HCT116 (cell line): ENCODE measurements around the gene HSPA12A. TPM values are rescaled to one million over a fixed set of nuclear protein-coding genes. Genes with fewer than 3 reads are reported as not detected.

Experiments
- ATAC-seq: fragments of 200-7000 bp; cut with Tn5 transposase; 2 replicates; pipeline ENCODE4 v1.9.1; 2020; ENCODE audit warnings: mild to moderate bottlenecking, moderate library complexity
- BruUV-seq: library from RNA; stranded (reverse); fragments of 400-500 nt; replicated peaks from 2 replicates; lab custom pipeline; 2021; lab: Mats Ljungman, UMichigan
- CTCF ChIA-PET: fragments of 300-600 bp; sonication (Branson Sonifier 250); formaldehyde crosslinking; loops from one replicate; lab custom pipeline; 2021; ENCODE audit warnings: antibody characterized with exemption; lab: Charles Lee
- POLR2A ChIA-PET: fragments of 300-600, 350-600 bp; sonication (Branson Sonifier 250); formaldehyde crosslinking; loops from one replicate; lab custom pipeline; 2021; ENCODE audit warnings: antibody characterized with exemption; lab: Charles Lee
- RAD21 ChIA-PET, 2 experiments: fragments of 300-600 bp; sonication (Branson Sonifier 250); formaldehyde crosslinking; loops; one replicate each; lab custom pipeline; 2023; ENCODE audit warnings: low total read pairs in 2 of 2; ENCODE audit not compliant: uncharacterized antibody in 2 of 2, unreplicated experiment in 2 of 2, low non-redundant PET in 1 of 2; lab: Charles Lee
- DNase-seq: peaks from one replicate; pipeline ENCODE4 v3.0.0-alpha.2; 2010; ENCODE audit warnings: low read depth, low spot score
- H2AFZ ChIP-seq: fragments of 200-600 bp; shearing (Covaris generic), sonication (generic); 2 replicates; pipeline ENCODE4 v1.6.1; 2017; ENCODE audit warnings: low read depth, mixed run types, mixed read lengths, antibody characterized with exemption, low read length; ENCODE audit not compliant: poor library complexity, severe bottlenecking
- H3K27ac ChIP-seq: 2 replicates; pipeline ENCODE4 v1.5.1; 2012; ENCODE audit warnings: low read depth, low read length
- H3K27me3 ChIP-seq: fragments of 200-600 bp; sonication (generic); 2 replicates; pipeline ENCODE4 v1.6.1; 2016; ENCODE audit warnings: mixed run types, low read length, mixed read lengths; ENCODE audit not compliant: insufficient read depth
- H3K36me3 ChIP-seq, 2 experiments: fragments of 200-500 bp in 1 of 2; fragments of 200-600 bp in 1 of 2; sonication (Bioruptor generic) in 1 of 2; sonication (generic) in 1 of 2; 2 replicates each; pipeline versions ENCODE4 v1.5.1 to v1.6.1; 2014 to 2016; ENCODE audit warnings: low read length in 2 of 2, inconsistent platforms in 1 of 2, mixed read lengths in 1 of 2, mixed run types in 1 of 2; ENCODE audit not compliant: insufficient read depth in 2 of 2, control insufficient read depth in 1 of 2
- H3K4me1 ChIP-seq, 2 experiments: fragments of 200-600 bp in 1 of 2; sonication (generic) in 1 of 2; 2 replicates each; pipeline versions ENCODE4 v1.5.1 to v1.6.1; 2012 to 2017; ENCODE audit warnings: low read length in 2 of 2, inconsistent platforms in 1 of 2, mild to moderate bottlenecking in 1 of 2, mixed read lengths in 1 of 2, mixed run types in 1 of 2, moderate library complexity in 1 of 2; ENCODE audit not compliant: insufficient read depth in 2 of 2, control insufficient read depth in 1 of 2
- H3K4me2 ChIP-seq: fragments of 200-600 bp; sonication (generic); 2 replicates; pipeline ENCODE4 v1.6.1; 2017; ENCODE audit warnings: mixed run types, low read length, mixed read lengths
- H3K4me3 ChIP-seq, 2 experiments: fragments of 200-600 bp in 1 of 2; sonication (generic) in 1 of 2; replicated peaks in 1 of 2; 2 replicates each; pipeline ENCODE4 v1.5.1; 2011 to 2016; ENCODE audit warnings: low read length in 2 of 2, control low read depth in 1 of 2, low read depth in 1 of 2, mild to moderate bottlenecking in 1 of 2, mixed read lengths in 1 of 2, mixed run types in 1 of 2
- H3K79me2 ChIP-seq: fragments of 200-600 bp; sonication (generic); 2 replicates; pipeline ENCODE4 v1.6.1; 2017; ENCODE audit warnings: mild to moderate bottlenecking, mixed run types, low read length, moderate library complexity, mixed read lengths; ENCODE audit not compliant: insufficient read depth
- H3K9ac ChIP-seq: fragments of 200-600 bp; sonication (generic); 2 replicates; pipeline ENCODE4 v1.6.1; 2016; ENCODE audit warnings: low read length, mixed read lengths
- H3K9me2 ChIP-seq: fragments of 200-600 bp; sonication (generic), shearing (Covaris generic); 2 replicates; pipeline ENCODE4 v1.6.1; 2017; ENCODE audit warnings: mixed run types, mild to moderate bottlenecking, moderate library complexity; ENCODE audit not compliant: insufficient read depth
- H3K9me3 ChIP-seq, 2 experiments: fragments of 200-500 bp in 1 of 2; fragments of 200-600 bp in 1 of 2; sonication (Bioruptor generic) in 1 of 2; sonication (generic) in 1 of 2; 2 replicates each; pipeline ENCODE4 v1.6.1; 2014 to 2017; ENCODE audit warnings: low read length in 2 of 2, mixed read lengths in 2 of 2, inconsistent platforms in 1 of 2, low read depth in 1 of 2, mild to moderate bottlenecking in 1 of 2, mixed run types in 1 of 2, moderate library complexity in 1 of 2; ENCODE audit not compliant: control insufficient read depth in 1 of 2, insufficient read depth in 1 of 2
- H4K20me1 ChIP-seq: fragments of 200-600 bp; sonication (generic), shearing (Covaris generic); 2 replicates; pipeline ENCODE4 v1.6.1; 2017; ENCODE audit warnings: mixed run types, mild to moderate bottlenecking, moderate library complexity; ENCODE audit not compliant: insufficient read depth
- CBX3 ChIP-seq: IDR thresholded peaks from 2 replicates; pipeline ENCODE4 v1.6.1; 2012; ENCODE audit warnings: low read depth
- ELF1 ChIP-seq: IDR thresholded peaks from 2 replicates; pipeline ENCODE4 v1.6.1; 2012; ENCODE audit warnings: low read depth, borderline replicate concordance
- EZH2 ChIP-seq: fragments of 200-600 bp; sonication (generic); IDR thresholded peaks from 2 replicates; pipeline ENCODE4 v1.6.1; 2017; ENCODE audit warnings: antibody characterized with exemption, mixed run types
- EZH2phosphoT487 ChIP-seq: fragments of 200-600 bp; IDR thresholded peaks from 2 replicates; pipeline ENCODE4 v1.6.1; 2018; ENCODE audit warnings: antibody characterized with exemption, borderline replicate concordance
- FOSL1 ChIP-seq: IDR thresholded peaks from 2 replicates; pipeline ENCODE4 v1.6.1; 2012; ENCODE audit warnings: low read depth
- JUND ChIP-seq: IDR thresholded peaks from 2 replicates; pipeline ENCODE4 v1.6.1; 2012
- MAX ChIP-seq: IDR thresholded peaks from 2 replicates; pipeline ENCODE4 v1.6.1; 2012
- POLR2A ChIP-seq: IDR thresholded peaks from 2 replicates; pipeline ENCODE4 v1.7.0; 2011; ENCODE audit warnings: borderline replicate concordance; ENCODE audit not compliant: insufficient read depth, insufficient read length; ENCODE audit errors: extremely low read depth
- POLR2AphosphoS5 ChIP-seq: IDR thresholded peaks from 2 replicates; pipeline ENCODE4 v1.6.1; 2011; ENCODE audit warnings: mild to moderate bottlenecking, low read depth, low read length, moderate library complexity
- RAD21 ChIP-seq: IDR thresholded peaks from 2 replicates; pipeline ENCODE4 v1.6.1; 2012; ENCODE audit warnings: low read depth, mild to moderate bottlenecking
- SIN3A ChIP-seq: IDR thresholded peaks from 2 replicates; pipeline ENCODE4 v1.6.1; 2012; ENCODE audit warnings: low read depth
- SP1 ChIP-seq: IDR thresholded peaks from 2 replicates; pipeline ENCODE4 v1.6.1; 2012; ENCODE audit warnings: low read depth
- SRF ChIP-seq: IDR thresholded peaks from 2 replicates; pipeline ENCODE4 v1.6.1; 2012; ENCODE audit warnings: low read depth
- YY1 ChIP-seq: IDR thresholded peaks from 2 replicates; pipeline ENCODE4 v1.6.1; 2011; ENCODE audit warnings: low read length, low read depth, moderate library complexity, mild to moderate bottlenecking; ENCODE audit not compliant: insufficient replicate concordance; ENCODE audit errors: extremely low read depth
- ZFX ChIP-seq: fragments of 450-650 bp; IDR thresholded peaks from 2 replicates; pipeline ENCODE4 v1.6.1; 2017
- ZNF274 ChIP-seq: fragments of 200-500 bp; sonication (Bioruptor generic); IDR thresholded peaks from 2 replicates; pipeline ENCODE4 v1.6.1; 2014; ENCODE audit warnings: mild to moderate bottlenecking, low read depth, low read length, inconsistent platforms
- intact Hi-C: fragments of 100-400 bp; cut with micrococcal nuclease; formaldehyde crosslinking; loops from 2 replicates; pipeline ENCODE4 v1.10.0; 2022
- total RNA-seq: library from RNA; stranded (reverse); gene quantifications from one replicate; pipeline ENCODE4 v1.2.1, GENCODE V29; 2021; ENCODE audit not compliant: unreplicated experiment
- TF ChIP-seq, protein P1 (sequence below): IDR thresholded peaks from 2 replicates; pipeline ENCODE4 v1.6.1; 2012
- TF ChIP-seq, protein P2 (sequence below): IDR thresholded peaks from 2 replicates; pipeline ENCODE4 v1.6.1; 2012; ENCODE audit warnings: low read depth

Gene HSPA12A
- total RNA-seq, 1 experiment from 2014 or later = 19.8 TPM

DNA sequence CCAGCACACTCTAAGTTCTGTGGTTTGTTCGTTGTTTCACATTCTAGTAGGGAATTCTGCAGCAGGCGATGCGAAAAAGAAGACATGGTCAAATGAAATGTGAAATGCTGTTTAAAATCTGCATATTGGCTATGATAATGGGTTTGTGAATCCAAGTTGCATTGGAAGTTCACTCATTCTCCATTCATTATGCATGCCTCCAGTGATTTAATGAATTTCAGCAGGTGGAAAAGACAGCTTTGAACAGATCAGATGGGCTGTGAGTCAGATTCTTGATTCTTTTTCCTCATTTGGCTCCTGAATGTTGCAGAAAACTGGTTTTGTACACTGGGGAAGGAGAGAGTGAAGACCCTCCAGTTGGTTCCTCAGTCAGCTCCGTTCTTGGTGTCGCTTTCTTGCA is 69.5 kb downstream of the HSPA12A start:
- TF ChIP-seq EZH2 = no peak
- TF ChIP-seq FOSL1 = no peak
- no peak for TF ChIP-seq MAX
- TF ChIP-seq POLR2A = no peak
- TF ChIP-seq, protein P1, sequence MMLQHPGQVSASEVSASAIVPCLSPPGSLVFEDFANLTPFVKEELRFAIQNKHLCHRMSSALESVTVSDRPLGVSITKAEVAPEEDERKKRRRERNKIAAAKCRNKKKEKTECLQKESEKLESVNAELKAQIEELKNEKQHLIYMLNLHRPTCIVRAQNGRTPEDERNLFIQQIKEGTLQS = no peak
- no peak for TF ChIP-seq JUND
- no peak for TF ChIP-seq POLR2AphosphoS5
- no peak for TF ChIP-seq SRF
- TF ChIP-seq ELF1 = no peak
- TF ChIP-seq YY1 = no peak
- TF ChIP-seq SP1 = no peak
- TF ChIP-seq, all 23 proteins: peak for 0
- Histone ChIP-seq H3K36me3 (no peaks in the 10 kb centered on the region), H3K27me3 (no peaks in the 10 kb centered on the region), H3K79me2 (no peaks in the 10 kb centered on the region), H3K9me3 (no peaks in the 10 kb centered on the region), H3K4me1 (peaks cover 0 to 12% of the 10 kb centered on the region in 2 experiments; a peak in 1 of 4 replicates), H4K20me1 (no peaks in the 10 kb centered on the region), H3K9me2 (no peaks in the 10 kb centered on the region), H2AFZ (no peak overlapping the region), H3K4me2 (no peak overlapping the region), H3K4me3 (no peak overlapping the region), H3K9ac (no peak overlapping the region), H3K27ac (no peak overlapping the region)
- no peak for DNase-seq
- POLR2A ChIA-PET = no interaction called here
- RAD21 ChIA-PET = no interaction called here
- ATAC-seq = no peak
- CTCF ChIA-PET = no interaction called here
- no TSS peak for BruUV-seq
- intact Hi-C loops = no loop called here

- H3K27me3 ChIP-seq = no peaks in the 10 kb centered on the region
- ATAC-seq (no peak), DNase-seq (no peak)
- peaks cover 0 to 12% of the 10 kb centered on the region in 2 experiments; a peak in 1 of 4 replicates for H3K4me1 ChIP-seq
- no peaks in the 10 kb centered on the region for H3K79me2 ChIP-seq
- intact Hi-C loops = no loop called here
- H3K36me3 ChIP-seq = no peaks in the 10 kb centered on the region
- no peak overlapping the region for H3K4me3 ChIP-seq
- ChIA-PET CTCF (interaction anchor here (1.1 kb wide), 1 partner anchor 11 kb away, joined by 5 read pairs; no protein-coding TSS in a partner anchor), POLR2A (no interaction called here), RAD21 (no interaction called here)
- no peaks in the 10 kb centered on the region for H3K9me3 ChIP-seq
- no peaks in the 10 kb centered on the region for H3K9me2 ChIP-seq
- BruUV-seq = no TSS peak
- H3K9ac ChIP-seq = no peak overlapping the region
- H2AFZ ChIP-seq = no peak overlapping the region
- no peak overlapping the region for H3K27ac ChIP-seq
- no peaks in the 10 kb centered on the region for H4K20me1 ChIP-seq
- H3K4me2 ChIP-seq = no peak overlapping the region
- TF ChIP-seq, protein P2, sequence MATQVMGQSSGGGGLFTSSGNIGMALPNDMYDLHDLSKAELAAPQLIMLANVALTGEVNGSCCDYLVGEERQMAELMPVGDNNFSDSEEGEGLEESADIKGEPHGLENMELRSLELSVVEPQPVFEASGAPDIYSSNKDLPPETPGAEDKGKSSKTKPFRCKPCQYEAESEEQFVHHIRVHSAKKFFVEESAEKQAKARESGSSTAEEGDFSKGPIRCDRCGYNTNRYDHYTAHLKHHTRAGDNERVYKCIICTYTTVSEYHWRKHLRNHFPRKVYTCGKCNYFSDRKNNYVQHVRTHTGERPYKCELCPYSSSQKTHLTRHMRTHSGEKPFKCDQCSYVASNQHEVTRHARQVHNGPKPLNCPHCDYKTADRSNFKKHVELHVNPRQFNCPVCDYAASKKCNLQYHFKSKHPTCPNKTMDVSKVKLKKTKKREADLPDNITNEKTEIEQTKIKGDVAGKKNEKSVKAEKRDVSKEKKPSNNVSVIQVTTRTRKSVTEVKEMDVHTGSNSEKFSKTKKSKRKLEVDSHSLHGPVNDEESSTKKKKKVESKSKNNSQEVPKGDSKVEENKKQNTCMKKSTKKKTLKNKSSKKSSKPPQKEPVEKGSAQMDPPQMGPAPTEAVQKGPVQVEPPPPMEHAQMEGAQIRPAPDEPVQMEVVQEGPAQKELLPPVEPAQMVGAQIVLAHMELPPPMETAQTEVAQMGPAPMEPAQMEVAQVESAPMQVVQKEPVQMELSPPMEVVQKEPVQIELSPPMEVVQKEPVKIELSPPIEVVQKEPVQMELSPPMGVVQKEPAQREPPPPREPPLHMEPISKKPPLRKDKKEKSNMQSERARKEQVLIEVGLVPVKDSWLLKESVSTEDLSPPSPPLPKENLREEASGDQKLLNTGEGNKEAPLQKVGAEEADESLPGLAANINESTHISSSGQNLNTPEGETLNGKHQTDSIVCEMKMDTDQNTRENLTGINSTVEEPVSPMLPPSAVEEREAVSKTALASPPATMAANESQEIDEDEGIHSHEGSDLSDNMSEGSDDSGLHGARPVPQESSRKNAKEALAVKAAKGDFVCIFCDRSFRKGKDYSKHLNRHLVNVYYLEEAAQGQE = no peak
- no peak for TF ChIP-seq MAX
- TF ChIP-seq ZNF274 = no peak
- no peak for TF ChIP-seq ELF1
- TF ChIP-seq SIN3A = no peak
- TF ChIP-seq RAD21 = no peak
- TF ChIP-seq EZH2phosphoT487 = no peak
- no peak for TF ChIP-seq FOSL1
- TF ChIP-seq JUND = no peak
- no peak for TF ChIP-seq CBX3
- TF ChIP-seq ZFX = no peak
- TF ChIP-seq POLR2A = no peak
Measured at GRCh38 chr10:116671274-116671926, 71.0 kb downstream of the HSPA12A start.
